ENCODE results near the gene SLC5A10.

GRCh38 chr17:18955009-18955408 lies 3.0 kb downstream of the SLC5A10 start:
- TF ChIP-seq POLR2AphosphoS5 (IDR thresholded peaks at IDR 0.05) (no peak), CTCF (IDR thresholded peaks at IDR 0.05) (no peak)
